Spleen (tissue), 7 donors: ENCODE measurements around the gene NME8.

Source experiments
- POLR2A ChIP-seq, 3 donors: fragments of 450-650 bp; IDR thresholded peaks; one replicate each; pipeline ENCODE4 v1.5.1; 2017; ENCODE audit warnings: antibody characterized with exemption in 3 of 3, mild to moderate bottlenecking in 1 of 3
- TF ChIP-seq, protein P1 (sequence below), 11 experiments: fragments of 200-600 bp in 7 of 11; fragments of 450-650 bp in 4 of 11; sonication (generic) in 4 of 11; IDR thresholded peaks in 8 of 11; conservative IDR thresholded peaks in 3 of 11; 1 replicate in 7 of 11; 2 replicates in 4 of 11; pipeline versions ENCODE4 v1.4.0 to v1.8.0; 2016 to 2021; ENCODE audit warnings: antibody characterized with exemption in 11 of 11, inconsistent platforms in 4 of 11, mild to moderate bottlenecking in 1 of 11
- donor health status: DM: no; HTN: no; CAD: no; lungs with moderate emphysema.
- donor health status: DM: no; HTN: no; CAD: no.
- donor health status: DM: no; HTN: no; CAD: no.

DNA sequence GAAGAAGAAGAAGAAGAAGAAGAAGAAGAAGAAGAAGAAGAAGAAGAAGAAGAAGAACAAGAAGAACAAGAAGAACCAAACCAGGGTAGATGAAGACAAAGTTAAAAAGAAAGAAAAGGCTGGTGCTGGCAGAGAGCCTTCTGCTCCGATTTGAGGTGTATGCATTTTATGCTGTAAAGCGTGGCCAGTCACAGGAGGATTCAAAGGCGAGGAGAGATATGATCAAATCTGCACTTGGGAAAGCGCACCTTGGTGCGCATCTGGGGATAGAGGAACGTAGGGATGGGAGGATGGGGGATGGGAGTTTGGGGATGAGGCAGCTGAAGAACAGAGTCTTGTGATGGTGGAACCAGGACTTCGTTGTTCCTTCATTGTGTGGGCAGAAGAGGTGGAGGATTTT lies at the start of gene NME8:
- TF ChIP-seq, protein P1, sequence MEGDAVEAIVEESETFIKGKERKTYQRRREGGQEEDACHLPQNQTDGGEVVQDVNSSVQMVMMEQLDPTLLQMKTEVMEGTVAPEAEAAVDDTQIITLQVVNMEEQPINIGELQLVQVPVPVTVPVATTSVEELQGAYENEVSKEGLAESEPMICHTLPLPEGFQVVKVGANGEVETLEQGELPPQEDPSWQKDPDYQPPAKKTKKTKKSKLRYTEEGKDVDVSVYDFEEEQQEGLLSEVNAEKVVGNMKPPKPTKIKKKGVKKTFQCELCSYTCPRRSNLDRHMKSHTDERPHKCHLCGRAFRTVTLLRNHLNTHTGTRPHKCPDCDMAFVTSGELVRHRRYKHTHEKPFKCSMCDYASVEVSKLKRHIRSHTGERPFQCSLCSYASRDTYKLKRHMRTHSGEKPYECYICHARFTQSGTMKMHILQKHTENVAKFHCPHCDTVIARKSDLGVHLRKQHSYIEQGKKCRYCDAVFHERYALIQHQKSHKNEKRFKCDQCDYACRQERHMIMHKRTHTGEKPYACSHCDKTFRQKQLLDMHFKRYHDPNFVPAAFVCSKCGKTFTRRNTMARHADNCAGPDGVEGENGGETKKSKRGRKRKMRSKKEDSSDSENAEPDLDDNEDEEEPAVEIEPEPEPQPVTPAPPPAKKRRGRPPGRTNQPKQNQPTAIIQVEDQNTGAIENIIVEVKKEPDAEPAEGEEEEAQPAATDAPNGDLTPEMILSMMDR (IDR thresholded peaks at IDR 0.05 in 8 of 11, conservative IDR thresholded peaks at IDR 0.05 in 3 of 11) = no peak
- TF ChIP-seq POLR2A (IDR thresholded peaks at IDR 0.05) = no peak
